Stomach (tissue), 4 donors: ENCODE data around the gene MINAR1.

ENCODE experiments used
- POLR2A ChIP-seq, 4 donors: fragments of 450-650 bp; IDR thresholded peaks; one replicate each; pipeline ENCODE4 v1.6.1; 2016; ENCODE audit warnings: antibody characterized with exemption in 4 of 4, control low read depth in 2 of 4, mild to moderate bottlenecking in 1 of 4, moderate library complexity in 1 of 4
- TF ChIP-seq, protein P1 (sequence below), 7 experiments: fragments of 450-650 bp in 4 of 7; fragments of 200-600 bp in 3 of 7; sonication (generic) in 3 of 7; IDR thresholded peaks; one replicate each; pipeline ENCODE4 v1.5.1; 2016 to 2019; ENCODE audit warnings: antibody characterized with exemption in 7 of 7, control low read depth in 2 of 7, mild to moderate bottlenecking in 1 of 7

DNA sequence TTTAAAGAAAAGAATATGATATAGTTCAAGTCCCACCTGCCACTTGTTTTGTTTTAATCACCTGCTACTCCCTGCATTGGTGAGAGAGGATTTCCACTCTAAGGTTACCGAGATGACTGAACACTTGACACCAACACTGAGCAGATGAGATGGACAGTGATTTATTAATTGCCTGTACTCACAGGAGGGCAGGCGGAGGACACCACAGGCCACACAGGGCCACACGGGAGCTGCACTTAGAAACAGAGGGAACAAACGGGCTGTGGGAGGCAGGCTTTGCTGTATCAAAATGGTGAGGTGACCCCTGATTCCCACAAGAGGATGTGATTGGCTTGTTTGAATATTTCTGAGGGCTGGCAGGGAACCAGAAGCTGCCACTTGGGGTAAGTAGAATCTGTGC lies 10.8 kb downstream of the MINAR1 start:
- TF ChIP-seq, protein P1, sequence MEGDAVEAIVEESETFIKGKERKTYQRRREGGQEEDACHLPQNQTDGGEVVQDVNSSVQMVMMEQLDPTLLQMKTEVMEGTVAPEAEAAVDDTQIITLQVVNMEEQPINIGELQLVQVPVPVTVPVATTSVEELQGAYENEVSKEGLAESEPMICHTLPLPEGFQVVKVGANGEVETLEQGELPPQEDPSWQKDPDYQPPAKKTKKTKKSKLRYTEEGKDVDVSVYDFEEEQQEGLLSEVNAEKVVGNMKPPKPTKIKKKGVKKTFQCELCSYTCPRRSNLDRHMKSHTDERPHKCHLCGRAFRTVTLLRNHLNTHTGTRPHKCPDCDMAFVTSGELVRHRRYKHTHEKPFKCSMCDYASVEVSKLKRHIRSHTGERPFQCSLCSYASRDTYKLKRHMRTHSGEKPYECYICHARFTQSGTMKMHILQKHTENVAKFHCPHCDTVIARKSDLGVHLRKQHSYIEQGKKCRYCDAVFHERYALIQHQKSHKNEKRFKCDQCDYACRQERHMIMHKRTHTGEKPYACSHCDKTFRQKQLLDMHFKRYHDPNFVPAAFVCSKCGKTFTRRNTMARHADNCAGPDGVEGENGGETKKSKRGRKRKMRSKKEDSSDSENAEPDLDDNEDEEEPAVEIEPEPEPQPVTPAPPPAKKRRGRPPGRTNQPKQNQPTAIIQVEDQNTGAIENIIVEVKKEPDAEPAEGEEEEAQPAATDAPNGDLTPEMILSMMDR (IDR thresholded peaks at IDR 0.05), result no peak
- no peak for TF ChIP-seq POLR2A (IDR thresholded peaks at IDR 0.05)
